Neural cell (in vitro differentiated cells): Measurements from ENCODE around the gene RND3. TPM values are rescaled to one million over a fixed set of nuclear protein-coding genes. Genes with fewer than 3 reads are reported as not detected.

Source experiments
- H2AFZ ChIP-seq: fragments of 200-600, 300-800 bp; sonication (generic), shearing (Covaris generic); 2 replicates; pipeline ENCODE4 v1.6.0; 2014; ENCODE audit warnings: low read depth, mild to moderate bottlenecking, antibody characterized with exemption, low read length, moderate library complexity
- H3F3A ChIP-seq: fragments of 200-600 bp; shearing (Covaris generic); 2 replicates; pipeline ENCODE4 v1.6.1; 2016; ENCODE audit warnings: mild to moderate bottlenecking, moderate library complexity, mixed read lengths, antibody characterized with exemption, low read length; ENCODE audit not compliant: insufficient read depth, poor library complexity, severe bottlenecking
- H3K27ac ChIP-seq: fragments of 200-600, 300-800 bp; sonication (generic), shearing (Covaris generic); 2 replicates; pipeline ENCODE4 v1.5.1; 2014; ENCODE audit warnings: mild to moderate bottlenecking, low read length, moderate library complexity
- H3K27me3 ChIP-seq: fragments of 300-800, 200-600 bp; sonication (generic), shearing (Covaris generic); 2 replicates; pipeline ENCODE4 v1.6.0; 2014; ENCODE audit warnings: mild to moderate bottlenecking, low read depth, low read length, moderate library complexity; ENCODE audit not compliant: insufficient read depth
- H3K36me3 ChIP-seq: fragments of 300-800, 200-600 bp; sonication (generic), shearing (Covaris generic); 2 replicates; pipeline ENCODE4 v1.5.1; 2014; ENCODE audit warnings: mild to moderate bottlenecking, antibody characterized with exemption, low read length, moderate library complexity; ENCODE audit not compliant: insufficient read depth
- H3K4me2 ChIP-seq: fragments of 300-800, 200-600 bp; sonication (generic), shearing (Covaris generic); 2 replicates; pipeline ENCODE4 v1.6.0; 2014; ENCODE audit warnings: mild to moderate bottlenecking, low read length
- H3K4me3 ChIP-seq: fragments of 300-800, 200-600 bp; sonication (generic), shearing (Covaris generic); 2 replicates; pipeline ENCODE4 v1.5.1; 2014; ENCODE audit warnings: mild to moderate bottlenecking, low read length, moderate library complexity
- H3K79me2 ChIP-seq: fragments of 200-600 bp; shearing (Covaris generic); replicated peaks from 2 replicates; pipeline ENCODE4 v1.6.0; 2014; ENCODE audit warnings: mild to moderate bottlenecking, low read length, moderate library complexity; ENCODE audit not compliant: insufficient read depth
- H3K9ac ChIP-seq: fragments of 300-800, 200-600 bp; sonication (generic), shearing (Covaris generic); 2 replicates; pipeline ENCODE4 v1.6.1; 2016; ENCODE audit warnings: mild to moderate bottlenecking, low read length, mixed read lengths
- H3K9me2 ChIP-seq: fragments of 200-600 bp; shearing (Covaris generic); 2 replicates; pipeline ENCODE4 v1.6.1; 2016; ENCODE audit warnings: mild to moderate bottlenecking, low read length, mixed read lengths; ENCODE audit not compliant: insufficient read depth
- H3K9me3 ChIP-seq: fragments of 200-600, 300-800 bp; sonication (generic), shearing (Covaris generic); 2 replicates; pipeline ENCODE4 v1.6.1; 2016; ENCODE audit warnings: mild to moderate bottlenecking, mixed run types, low read length, moderate library complexity, mixed read lengths
- H4K20me1 ChIP-seq: fragments of 200-600 bp; shearing (Covaris generic); 2 replicates; pipeline ENCODE4 v1.6.1; 2016; ENCODE audit warnings: mild to moderate bottlenecking, mixed run types; ENCODE audit not compliant: insufficient read depth
- CTCF ChIP-seq: fragments of 450-650 bp; IDR thresholded peaks from 2 replicates; pipeline ENCODE4 v1.5.1; 2014; ENCODE audit warnings: antibody characterized with exemption, mild to moderate bottlenecking, moderate library complexity; ENCODE audit not compliant: poor library complexity, severe bottlenecking
- EP300 ChIP-seq: fragments of 450-650 bp; conservative IDR thresholded peaks from 2 replicates; pipeline ENCODE4 v1.6.1; 2014; ENCODE audit warnings: antibody characterized with exemption, mild to moderate bottlenecking, moderate library complexity; ENCODE audit not compliant: poor library complexity, severe bottlenecking
- MXI1 ChIP-seq: fragments of 450-650 bp; conservative IDR thresholded peaks from 2 replicates; pipeline ENCODE4 v1.6.1; 2014; ENCODE audit warnings: antibody characterized with exemption, mild to moderate bottlenecking; ENCODE audit not compliant: poor library complexity, severe bottlenecking
- POLR2AphosphoS5 ChIP-seq: IDR thresholded peaks from 2 replicates; pipeline ENCODE4 v1.6.1; 2012
- RAD21 ChIP-seq: fragments of 450-650 bp; conservative IDR thresholded peaks from 2 replicates; pipeline ENCODE4 v1.6.1; 2014; ENCODE audit warnings: antibody characterized with exemption, mild to moderate bottlenecking, moderate library complexity
- REST ChIP-seq: IDR thresholded peaks from 2 replicates; pipeline ENCODE4 v1.6.1; 2012; ENCODE audit warnings: borderline replicate concordance
- SMC3 ChIP-seq: fragments of 450-650 bp; conservative IDR thresholded peaks from 2 replicates; pipeline ENCODE4 v1.6.1; 2014; ENCODE audit warnings: antibody characterized with exemption, mild to moderate bottlenecking, moderate library complexity; ENCODE audit not compliant: poor library complexity
- TAF1 ChIP-seq: IDR thresholded peaks from 2 replicates; pipeline ENCODE4 v1.6.1; 2012; ENCODE audit warnings: low read depth
- polyA plus RNA-seq: library from polyadenylated mRNA; depleted of rRNA; stranded (reverse); fragments of >200 nt; gene quantifications from 2 replicates; pipeline ENCODE4 v1.2.3, GENCODE V29; 2014

RND3 gene
- polyA plus RNA-seq, 1 donor from 2014 or later: 143 TPM

DNA sequence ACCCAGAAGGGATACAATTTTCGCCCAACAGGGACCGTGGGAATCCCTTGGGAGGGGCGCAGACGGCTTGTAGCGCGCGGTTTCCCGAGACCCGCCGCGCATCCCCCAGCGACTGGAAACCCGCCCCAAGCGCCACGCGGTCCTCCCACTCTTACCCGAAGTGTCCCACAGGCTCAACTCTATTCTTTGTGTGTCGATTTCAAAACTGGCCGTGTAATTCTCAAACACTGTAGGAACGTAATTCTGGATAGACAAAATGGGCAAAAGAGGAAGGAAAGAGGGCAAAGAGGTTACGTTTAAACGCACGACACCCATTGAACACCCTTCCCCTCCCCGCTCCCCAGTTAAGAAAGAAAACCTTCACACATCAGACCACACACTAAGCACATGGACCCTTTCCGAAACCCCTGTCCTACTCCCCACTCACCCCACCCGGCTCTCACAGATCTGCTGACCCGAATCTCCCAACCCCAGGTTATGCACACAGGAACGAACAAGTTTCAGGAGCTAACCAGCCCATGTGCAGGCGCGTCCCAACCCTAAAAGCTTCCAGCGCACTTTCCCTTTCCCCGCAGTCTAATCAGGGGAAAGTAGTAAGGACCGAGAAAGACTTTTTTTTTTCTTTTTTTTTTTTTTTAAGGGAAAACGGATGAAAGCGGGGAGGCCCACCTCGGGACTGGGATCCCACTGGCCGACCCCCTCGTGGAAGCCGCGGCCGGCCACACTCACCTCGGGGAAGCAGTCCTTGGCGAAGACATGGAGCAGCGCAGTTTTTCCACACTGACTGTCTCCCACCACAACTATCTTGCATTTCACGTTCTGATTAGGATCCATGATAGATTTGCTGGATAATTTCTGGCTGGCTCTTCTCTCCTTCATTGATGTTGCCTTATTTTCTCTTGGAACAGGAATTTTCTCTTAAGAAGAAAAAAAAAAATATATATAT lies 655 bp downstream of the RND3 start:
- peak overlapping the region; percentile 76 for H3K4me3 ChIP-seq
- H2AFZ ChIP-seq: no peak overlapping the region
- no peaks in the 10 kb centered on the region for H3K9me2 ChIP-seq
- H3K36me3 ChIP-seq: no peaks in the 10 kb centered on the region
- H3K27ac ChIP-seq: peak overlapping the region; percentile 90
- no peaks in the 10 kb centered on the region for H4K20me1 ChIP-seq
- peaks cover 6% of the 10 kb centered on the region for H3F3A ChIP-seq
- H3K4me2 ChIP-seq: peak overlapping the region; percentile 26
- peak overlapping the region; percentile 89 for H3K9ac ChIP-seq
- H3K9me3 ChIP-seq: no peaks in the 10 kb centered on the region
- no peaks in the 10 kb centered on the region for H3K27me3 ChIP-seq
- H3K79me2 ChIP-seq: peaks cover 40% of the 10 kb centered on the region
- TF ChIP-seq RAD21 (peak; percentile 19), POLR2AphosphoS5 (no peak), MXI1 (peak; percentile 83)

DNA sequence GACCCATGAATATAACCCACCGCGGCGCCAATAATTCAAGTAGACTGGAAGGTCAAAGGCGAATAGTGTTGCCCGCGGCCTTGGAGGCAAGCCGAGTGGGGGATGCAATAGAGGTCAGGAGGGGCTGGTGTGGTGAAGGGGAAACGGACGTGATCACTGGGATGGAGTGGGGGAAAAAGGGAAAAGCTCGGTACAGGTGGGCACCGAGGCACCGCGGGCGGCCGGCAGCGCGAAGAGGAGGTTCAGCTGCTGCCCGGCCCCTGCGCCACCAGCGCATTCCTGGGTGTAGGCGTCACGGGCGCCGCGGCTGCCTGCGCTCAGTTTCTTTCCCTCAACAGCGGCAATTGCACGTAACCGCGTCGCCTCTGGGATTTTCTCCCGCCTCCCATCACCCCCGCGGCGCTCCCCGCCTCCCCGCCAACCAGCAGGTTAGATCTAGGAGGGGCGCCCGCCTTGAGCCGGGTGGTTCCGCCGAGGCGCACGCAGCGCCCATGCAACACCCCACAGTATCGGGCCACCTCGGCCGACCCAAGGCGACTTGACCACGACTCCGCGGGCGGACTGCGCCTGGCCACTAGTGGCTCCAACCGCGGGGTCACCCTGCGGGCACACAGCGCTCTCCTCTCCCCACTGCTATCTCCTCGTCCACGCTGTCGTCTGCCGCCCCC lies 1.5 kb downstream of the RND3 start:
- Histone ChIP-seq H3K9me3 (no peaks in the 10 kb centered on the region), H3K9me2 (no peaks in the 10 kb centered on the region), H3K4me2 (peak overlapping the region; percentile 99), H3K4me3 (peak overlapping the region; percentile 76), H3K36me3 (no peaks in the 10 kb centered on the region), H2AFZ (peak overlapping the region; percentile 35), H4K20me1 (no peaks in the 10 kb centered on the region), H3F3A (peaks cover 6% of the 10 kb centered on the region), H3K27ac (peak overlapping the region; percentile 90), H3K79me2 (peaks cover 48% of the 10 kb centered on the region), H3K9ac (peak overlapping the region; percentile 89), H3K27me3 (no peaks in the 10 kb centered on the region)
- TF ChIP-seq TAF1 (no peak), SMC3 (peak; percentile 59), EP300 (peak; percentile 56), REST (peak; percentile 59), CTCF (no peak), MXI1 (no peak), POLR2AphosphoS5 (peak; percentile 65), RAD21 (peak; percentile 51)
